Activated CD4-positive, alpha-beta T cell treated with anti-CD3 and anti-CD28 coated beads for 24 hours (primary cell): ENCODE measurements around the gene MYOM3.
A peak's percentile ranks its signal among the peaks of the same experiment; 100 is the strongest.
"Not testable (repeated sequence)": the region's sequence is repeated elsewhere in the genome, so short reads cannot be mapped to it uniquely, and the experiment has no call there.

ENCODE experiments used
- DNase-seq, 2 donors: peaks; one replicate each; pipeline ENCODE4 v3.0.0-alpha.2; 2020; ENCODE audit warnings: low read depth in 2 of 2

MYOM3 gene

DNA sequence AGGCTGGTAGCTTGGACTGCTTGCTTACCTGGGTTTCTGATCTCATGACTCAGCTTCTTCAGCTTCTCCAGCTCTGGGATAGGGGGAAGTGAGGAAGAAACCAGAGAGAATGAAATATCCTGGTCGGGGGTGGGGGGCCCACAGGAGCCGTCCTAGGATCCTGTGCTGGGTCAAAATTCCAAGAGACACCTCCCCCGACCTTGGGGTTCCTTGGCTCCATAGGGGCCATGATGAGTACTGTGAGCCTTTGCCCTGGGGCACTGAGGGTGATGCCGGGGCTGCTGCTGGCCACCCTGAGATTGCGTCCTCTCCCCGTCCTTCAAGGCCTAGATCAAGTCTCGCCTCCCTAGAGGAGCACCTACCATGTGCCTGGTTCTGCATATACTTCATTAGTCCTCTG is 40.0 kb downstream of the MYOM3 start:
- no peak for DNase-seq

GRCh38 chr1:24070821-24071393 is 41.0 kb downstream of the MYOM3 start:
- DNase-seq: peak; percentile 62 to 78

DNA sequence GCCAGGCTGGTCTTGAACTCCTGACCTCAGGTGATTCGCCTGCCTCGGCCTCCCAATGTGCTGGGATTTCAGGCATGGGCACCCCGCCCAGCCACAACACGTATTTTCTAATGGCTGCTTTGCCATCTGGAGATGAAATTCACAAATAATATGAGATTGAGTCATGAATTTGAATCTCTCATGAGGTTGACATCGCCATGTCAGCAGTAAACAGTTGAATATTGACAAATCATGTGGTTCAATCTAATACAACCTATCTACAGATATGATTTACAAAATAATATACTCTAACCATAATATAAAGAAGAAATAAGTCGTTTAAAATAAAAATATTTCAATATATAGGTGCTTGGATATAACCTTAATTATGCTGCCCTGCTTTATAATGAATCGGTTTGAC is 42.1 kb downstream of the MYOM3 start:
- no peak for DNase-seq

- DNase-seq: no peak
These were observed 44.0 kb downstream of the MYOM3 start for GRCh38 chr1:24067978-24068377.

DNA sequence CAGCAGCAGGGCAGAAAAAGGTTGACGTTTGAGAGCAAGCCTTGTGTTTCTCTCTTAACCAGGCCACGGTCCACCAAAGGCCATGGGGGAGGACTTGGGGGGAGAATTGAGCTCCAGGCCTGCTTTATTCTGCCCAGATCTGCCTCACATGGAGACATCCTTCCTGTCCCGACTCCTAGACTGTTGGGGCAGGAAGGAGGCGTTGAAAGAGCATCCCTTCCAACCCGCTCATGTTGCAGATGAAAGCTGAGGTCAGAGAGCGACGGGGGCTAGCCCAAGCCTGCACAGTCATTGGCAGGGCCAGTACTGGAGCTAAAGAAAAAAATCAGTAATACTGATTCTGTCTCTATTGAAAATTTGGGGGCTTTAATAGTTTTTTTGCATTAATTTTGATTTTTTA is 46.6 kb downstream of the MYOM3 start:
- DNase-seq: no peak

DNA sequence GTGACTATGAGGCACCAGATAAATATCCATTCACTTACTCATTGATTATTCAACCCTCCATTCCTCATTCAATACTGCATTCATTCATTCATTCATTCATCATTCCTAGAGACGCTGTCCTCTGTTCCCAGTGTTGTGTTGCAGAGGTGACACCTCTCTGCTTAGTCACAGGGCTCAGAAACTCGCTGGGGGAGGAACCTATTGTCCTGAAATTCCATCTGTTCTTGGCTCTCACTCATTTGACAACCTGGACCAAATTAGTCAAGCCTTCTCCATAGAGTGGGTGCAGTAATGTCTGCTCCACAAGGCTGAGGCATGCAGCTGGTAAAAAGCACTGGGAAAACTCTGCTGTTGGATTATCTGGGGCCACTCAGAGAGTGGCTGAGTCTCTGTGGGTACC is 49.7 kb downstream of the MYOM3 start:
- DNase-seq: no peak

GRCh38 chr1:24060482-24060881 is 51.5 kb downstream of the MYOM3 start:
- no peak for DNase-seq

DNA sequence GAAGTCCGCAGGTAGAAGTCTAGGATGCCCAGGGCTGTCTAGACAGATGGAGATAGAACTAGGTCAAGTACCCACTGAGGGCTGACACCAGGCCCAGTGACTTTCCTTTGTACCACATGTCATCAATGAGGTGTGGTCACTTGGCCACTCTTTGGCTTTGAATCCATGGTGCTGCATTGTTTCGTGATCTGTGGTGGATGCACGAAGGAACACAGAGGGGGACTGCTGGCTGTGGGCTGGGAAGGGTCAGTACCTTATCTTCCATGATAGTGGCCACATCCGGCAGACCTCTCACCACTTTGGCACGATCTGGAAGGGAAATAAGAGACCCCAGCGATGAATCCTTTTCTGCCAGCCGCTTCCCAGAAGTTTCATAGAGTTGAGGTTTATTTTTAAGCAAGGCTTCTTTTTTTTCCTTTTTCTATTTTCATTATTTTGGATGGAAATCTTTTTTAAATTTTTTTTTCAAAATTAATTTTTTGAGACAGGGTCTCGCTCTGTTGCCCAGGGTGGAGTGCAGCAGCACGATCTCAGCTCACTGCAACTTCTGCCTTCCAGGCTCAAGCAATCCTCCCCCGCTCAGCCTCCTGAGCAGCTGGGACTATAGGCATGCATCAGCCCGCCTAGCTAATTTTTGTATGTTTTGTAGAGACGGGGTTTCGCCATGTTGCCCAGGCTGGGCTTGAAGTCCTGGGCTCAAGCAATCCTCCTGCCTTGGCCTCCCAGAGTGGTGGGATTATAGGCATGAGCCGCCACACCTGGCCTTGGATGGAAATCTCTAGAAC is 53.1 kb downstream of the MYOM3 start:
- DNase-seq: no peak

DNA sequence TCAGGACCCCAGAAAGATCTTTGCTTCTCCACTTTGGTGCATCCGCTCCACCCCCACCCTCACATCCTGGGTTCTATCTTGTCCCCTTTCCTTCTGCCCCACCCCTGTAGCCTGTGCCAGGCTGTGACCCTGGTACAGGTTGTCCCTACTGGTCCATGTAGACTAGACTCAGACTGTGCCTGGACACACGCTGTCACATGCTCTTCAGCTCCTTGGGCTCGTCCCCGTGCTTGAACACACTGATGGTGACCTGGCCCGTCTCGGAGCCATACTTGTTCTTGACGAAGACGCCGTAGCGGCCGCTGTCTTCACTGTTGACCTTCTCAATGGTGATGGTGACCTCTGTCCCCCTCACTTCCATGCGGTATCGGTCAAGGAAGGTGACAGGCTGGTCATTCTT is 54.8 kb downstream of the MYOM3 start:
- DNase-seq: no peak

DNA sequence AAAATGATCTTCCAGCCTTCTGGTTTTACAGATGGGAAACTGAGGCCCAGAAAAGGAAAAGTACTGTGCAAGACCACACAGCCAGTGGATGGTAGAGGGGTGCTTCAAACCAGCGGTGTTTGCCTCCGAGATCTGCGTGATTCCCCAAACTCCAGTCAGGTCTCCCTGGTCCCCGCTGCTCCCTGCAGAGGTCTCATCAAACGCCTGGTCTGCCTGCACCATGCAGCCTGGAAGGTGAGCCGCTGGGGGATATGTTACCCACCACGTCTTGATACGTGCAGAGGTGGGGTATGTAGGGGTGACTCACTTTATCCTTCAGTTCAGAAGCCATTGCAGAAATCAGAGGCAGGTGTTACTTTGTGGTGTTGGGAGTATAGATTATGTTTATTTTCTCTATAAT is 56.3 kb downstream of the MYOM3 start:
- no peak for DNase-seq

DNA sequence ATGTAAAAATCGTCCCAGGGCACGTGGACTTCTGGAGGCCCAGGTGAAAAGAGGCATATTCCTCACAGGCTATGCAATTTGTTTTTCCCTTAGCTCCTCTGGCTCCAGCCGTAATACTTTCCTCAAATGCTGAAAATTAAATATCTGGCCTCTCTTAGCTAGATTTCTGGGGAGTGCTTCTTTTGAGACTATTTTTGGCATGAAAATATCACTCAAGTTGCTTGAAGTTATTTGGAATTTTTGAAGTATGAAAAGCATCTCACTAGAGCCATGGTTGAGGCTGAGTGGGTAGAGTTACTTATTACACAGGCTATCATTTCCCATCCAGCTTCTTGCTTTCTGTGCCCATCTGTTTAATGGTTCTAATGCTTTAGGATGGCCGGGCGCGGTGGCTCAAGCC is 59.7 kb downstream of the MYOM3 start:
- no peak for DNase-seq

GRCh38 chr1:24051206-24051945 is 60.6 kb downstream of the MYOM3 start:
- no peak for DNase-seq

DNA sequence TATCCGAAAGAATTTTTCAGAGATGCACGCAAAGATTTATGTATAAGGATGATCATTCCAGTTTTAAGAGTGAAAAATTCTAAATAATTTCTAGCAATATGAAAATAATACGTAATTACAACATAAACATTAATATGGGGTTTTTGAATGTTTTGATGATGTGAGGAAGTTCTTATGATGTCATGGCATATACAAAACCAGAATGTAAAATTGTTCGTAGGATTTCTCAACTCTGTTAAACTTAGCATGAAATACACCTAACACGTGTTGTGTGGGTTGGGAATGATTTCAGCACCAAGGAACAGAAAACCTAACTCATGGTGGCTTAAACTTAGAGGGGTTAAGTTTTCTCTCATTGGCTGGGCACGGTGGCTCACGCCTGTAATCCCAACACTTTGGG is 62.2 kb downstream of the MYOM3 start:
- no peak for DNase-seq

GRCh38 chr1:24048894-24049293 is 63.0 kb downstream of the MYOM3 start:
- DNase-seq: not testable (repeated sequence)

DNA sequence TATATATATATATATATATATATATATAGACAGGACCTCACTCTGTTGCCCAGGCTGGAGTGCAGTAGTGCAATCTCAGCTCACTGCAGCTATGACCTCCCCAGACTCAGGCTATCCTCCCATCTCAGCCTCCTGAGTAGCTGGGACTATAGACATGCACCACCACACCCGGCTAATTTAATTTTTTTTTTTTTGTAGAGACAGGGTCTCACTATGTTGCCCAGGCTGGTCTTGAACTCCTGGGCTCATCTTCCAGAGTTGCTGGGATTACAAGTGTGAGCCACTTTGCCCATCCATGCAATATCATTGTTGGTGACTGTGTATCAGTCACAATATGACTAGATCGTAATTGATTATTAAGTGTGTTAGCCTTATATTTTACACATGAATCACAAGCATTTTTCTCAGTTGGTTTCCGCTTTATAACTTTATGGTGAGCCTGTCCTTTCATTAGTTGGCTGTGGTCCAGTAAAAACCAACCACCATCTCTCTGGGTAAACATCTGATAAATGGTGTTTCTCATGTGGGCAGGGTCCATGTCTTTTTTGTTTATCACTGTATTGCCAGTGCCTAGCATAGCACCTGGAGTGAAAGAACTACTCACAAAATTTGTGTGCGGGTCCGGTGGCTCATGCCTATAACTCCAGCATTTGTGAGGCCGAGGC is 63.6 kb downstream of the MYOM3 start:
- DNase-seq: no peak

DNA sequence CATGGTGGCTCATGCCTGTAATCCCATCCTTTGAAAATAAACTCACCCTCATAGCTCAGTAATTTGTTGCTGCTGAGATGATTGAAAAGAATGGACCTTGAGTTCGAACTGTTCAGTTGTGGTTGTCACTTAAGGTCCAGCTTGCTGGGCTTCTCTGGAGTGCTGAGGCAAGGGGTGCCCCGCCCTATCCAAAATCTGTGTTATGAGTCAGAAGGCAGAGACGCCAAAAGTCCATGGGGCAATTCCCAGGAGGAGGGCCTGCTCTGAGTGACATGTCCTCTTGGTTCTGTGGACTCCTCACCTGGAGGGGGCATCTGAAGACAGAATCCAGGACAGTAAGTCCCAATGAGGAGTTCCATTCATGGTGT is 64.8 kb downstream of the MYOM3 start:
- no peak for DNase-seq

- no peak for DNase-seq
These were observed 66.2 kb downstream of the MYOM3 start for GRCh38 chr1:24045771-24046170.

- not testable (repeated sequence) for DNase-seq
These were observed 67.3 kb downstream of the MYOM3 start for GRCh38 chr1:24044672-24045071.

- DNase-seq: no peak
These were observed 68.4 kb downstream of the MYOM3 start for GRCh38 chr1:24043345-24044032.

GRCh38 chr1:24042315-24042714 is 69.6 kb downstream of the MYOM3 start:
- DNase-seq: no peak

GRCh38 chr1:24036088-24036487 is 75.8 kb downstream of the MYOM3 start:
- DNase-seq: no peak

- DNase-seq: no peak
These were observed 79.0 kb downstream of the MYOM3 start for GRCh38 chr1:24032981-24033380.
